Measurements from ENCODE around the gene ADIPOR2. TPM values are rescaled to one million over a fixed set of nuclear protein-coding genes. Genes with fewer than 3 reads are reported as not detected.

ADIPOR2 gene
- total and polyA plus RNA-seq, 11 donors, result 17.7 to 52.5 (median 36.7) TPM

DNA sequence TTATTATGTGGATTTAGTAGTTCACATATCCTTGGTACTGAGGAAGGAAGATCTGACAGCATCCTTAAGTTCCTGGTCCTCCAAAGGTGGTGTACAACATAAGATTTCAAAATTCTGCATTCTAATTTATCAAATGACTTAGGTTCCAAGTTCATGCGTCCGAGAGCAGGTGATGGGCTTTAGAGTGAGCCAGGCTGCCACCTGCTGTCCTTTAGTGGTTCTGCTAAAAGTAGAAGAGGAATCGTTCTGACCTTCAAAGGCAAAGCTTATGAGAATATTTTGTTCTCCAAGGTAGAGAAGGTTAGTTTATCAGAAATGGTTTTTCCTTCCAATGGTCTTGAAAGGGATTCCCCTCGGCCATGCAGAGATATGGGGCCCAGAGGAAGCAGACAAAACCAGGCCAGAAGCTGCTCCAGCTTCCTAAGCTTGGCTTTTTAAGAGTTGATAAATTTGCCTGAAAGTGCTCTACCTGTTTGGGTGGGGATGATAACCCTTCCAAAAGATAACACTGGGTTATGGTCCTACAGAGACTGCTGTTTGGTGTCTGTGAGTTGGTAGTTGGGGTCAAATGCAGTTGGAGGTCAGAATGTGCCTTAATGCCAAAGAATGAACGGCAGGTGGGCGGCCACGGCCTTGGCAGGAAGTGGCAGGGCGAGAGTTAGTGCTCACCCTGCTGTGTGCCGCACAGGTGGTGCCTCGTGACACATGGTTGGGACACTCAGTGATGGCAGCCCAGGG lies 100.4 kb downstream of the ADIPOR2 start:
- peaks cover 8 to 32% (median 21%) of the 10 kb centered on the region in 12 donors for H3K4me1 ChIP-seq
- H3K27me3 ChIP-seq, result no peaks in the 10 kb centered on the region
- peaks cover 0 to 22% (median 13%) of the 10 kb centered on the region in 9 donors for H3K36me3 ChIP-seq
- 40 to 47% (median 46%) methylated on average over 10 of the region's 10 CpGs for WGBS, 4 donors
- peak overlapping the region in 3 of 12 donors; percentile 12 to 31 (median 30) for H3K27ac ChIP-seq
- intact Hi-C loops (cut with DNase I), result loop anchor here (1.0 to 10.0 kb wide), 7 partner anchors 136 to 994 kb away; no protein-coding TSS in a partner anchor
- peak in 2 of 4 donors; percentile 26 to 38 for ATAC-seq
- TF ChIP-seq, protein P1, sequence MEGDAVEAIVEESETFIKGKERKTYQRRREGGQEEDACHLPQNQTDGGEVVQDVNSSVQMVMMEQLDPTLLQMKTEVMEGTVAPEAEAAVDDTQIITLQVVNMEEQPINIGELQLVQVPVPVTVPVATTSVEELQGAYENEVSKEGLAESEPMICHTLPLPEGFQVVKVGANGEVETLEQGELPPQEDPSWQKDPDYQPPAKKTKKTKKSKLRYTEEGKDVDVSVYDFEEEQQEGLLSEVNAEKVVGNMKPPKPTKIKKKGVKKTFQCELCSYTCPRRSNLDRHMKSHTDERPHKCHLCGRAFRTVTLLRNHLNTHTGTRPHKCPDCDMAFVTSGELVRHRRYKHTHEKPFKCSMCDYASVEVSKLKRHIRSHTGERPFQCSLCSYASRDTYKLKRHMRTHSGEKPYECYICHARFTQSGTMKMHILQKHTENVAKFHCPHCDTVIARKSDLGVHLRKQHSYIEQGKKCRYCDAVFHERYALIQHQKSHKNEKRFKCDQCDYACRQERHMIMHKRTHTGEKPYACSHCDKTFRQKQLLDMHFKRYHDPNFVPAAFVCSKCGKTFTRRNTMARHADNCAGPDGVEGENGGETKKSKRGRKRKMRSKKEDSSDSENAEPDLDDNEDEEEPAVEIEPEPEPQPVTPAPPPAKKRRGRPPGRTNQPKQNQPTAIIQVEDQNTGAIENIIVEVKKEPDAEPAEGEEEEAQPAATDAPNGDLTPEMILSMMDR (IDR thresholded peaks at IDR 0.05), result peak; percentile 67 to 88 (median 85)
- no peak for TF ChIP-seq POLR2A (IDR thresholded peaks at IDR 0.05)
- H3K9me3 ChIP-seq, result no peaks in the 10 kb centered on the region
- peak in 4 of 5 donors; percentile 62 to 69 (median 66) for DNase-seq
- no peak overlapping the region for H3K4me3 ChIP-seq

DNA sequence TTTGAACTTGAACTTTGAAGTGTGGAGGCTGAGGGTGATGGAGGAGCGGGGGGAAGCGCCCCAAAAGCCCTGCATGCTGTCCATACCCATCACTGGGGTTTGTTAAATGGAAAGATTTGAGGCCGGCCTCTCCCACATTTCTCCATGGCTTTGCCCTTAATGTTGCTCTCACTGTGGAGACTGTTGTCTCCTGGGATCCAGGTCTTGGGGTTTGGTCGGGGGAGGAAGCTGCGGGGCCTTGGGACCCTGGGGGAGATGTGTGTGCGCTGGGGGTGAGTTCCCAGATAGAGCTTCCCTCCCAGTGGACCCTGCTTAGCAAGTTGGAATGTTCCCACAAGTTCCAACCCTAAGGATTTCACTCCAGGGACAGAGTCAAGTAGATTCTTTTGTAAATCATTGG lies 101.5 kb downstream of the ADIPOR2 start:
- Histone ChIP-seq H3K4me1 (peaks cover 8 to 43% (median 27%) of the 10 kb centered on the region in 12 donors), H3K27ac (peak overlapping the region in 2 of 12 donors; percentile 9 to 50), H3K9me3 (no peaks in the 10 kb centered on the region), H3K27me3 (no peaks in the 10 kb centered on the region), H3K4me3 (no peak overlapping the region), H3K36me3 (peaks cover 0 to 13% (median 1%) of the 10 kb centered on the region in 9 donors)
- WGBS, 4 donors, result 76 to 89% (median 83%) methylated on average over 6 of the region's 6 CpGs
- intact Hi-C loops (cut with DNase I), result loop anchor here in 3 of 10 donors (10.0 kb wide), 2 partner anchors 242 to 992 kb away; no protein-coding TSS in a partner anchor
- TF ChIP-seq, protein P1 (IDR thresholded peaks at IDR 0.05), result no peak
- TF ChIP-seq POLR2A (IDR thresholded peaks at IDR 0.05), result no peak
- peak in 1 of 5 donors; percentile 29 for DNase-seq
- no peak for ATAC-seq

DNA sequence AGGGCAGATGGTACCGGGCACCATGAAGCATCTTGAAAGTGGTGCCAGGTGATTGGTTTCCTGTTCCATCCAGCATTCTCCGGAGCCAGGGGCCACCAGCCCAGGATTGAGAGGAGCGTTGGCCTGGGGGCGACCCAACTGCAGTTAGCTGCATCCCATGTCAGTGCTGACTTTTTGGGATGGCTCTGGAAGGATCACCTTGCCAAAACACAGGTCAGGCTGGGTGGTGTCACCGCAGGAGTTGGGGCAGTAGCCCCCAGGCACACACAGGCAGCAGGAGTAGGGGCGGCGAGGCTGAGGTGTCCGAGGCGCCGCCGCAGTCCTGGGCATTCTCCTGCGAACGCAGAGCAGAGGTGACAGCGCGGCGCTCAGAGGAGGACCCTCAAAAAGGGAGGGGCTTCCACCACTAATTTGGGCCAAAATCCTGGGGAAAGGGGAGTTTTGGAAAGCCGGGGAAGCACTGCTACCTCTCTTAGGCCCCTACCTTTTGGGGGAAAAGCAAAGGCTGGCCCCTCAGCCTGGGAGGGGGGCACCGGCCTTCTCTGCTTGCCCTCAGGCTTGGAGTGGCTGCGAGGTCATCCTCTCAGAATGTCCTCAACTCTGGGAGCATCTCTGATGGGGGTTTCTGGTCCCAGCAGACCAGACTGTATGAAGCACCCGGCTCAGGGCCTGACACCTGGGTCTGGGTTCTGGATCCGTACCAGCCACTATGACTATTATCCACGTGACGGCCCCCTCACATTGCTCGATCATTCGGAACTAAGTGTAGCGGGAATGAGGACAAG lies 102.7 kb downstream of the ADIPOR2 start:
- intact Hi-C loops (cut with DNase I), result loop anchor here in 3 of 10 donors (10.0 kb wide), 2 partner anchors 241 to 991 kb away; no protein-coding TSS in a partner anchor

More for the DNA sequence above, 102.7 kb downstream of the ADIPOR2 start:
- no peaks in the 10 kb centered on the region for H3K9me3 ChIP-seq
- H3K4me3 ChIP-seq, result no peak overlapping the region
- peak in 1 of 5 donors; percentile 25 for DNase-seq
- no peaks in the 10 kb centered on the region for H3K27me3 ChIP-seq
- peak overlapping the region in 10 of 12 donors; percentile 2 to 86 (median 59) for H3K27ac ChIP-seq
- peaks cover 8 to 46% (median 27%) of the 10 kb centered on the region in 12 donors for H3K4me1 ChIP-seq
- WGBS, 4 donors, result 90 to 95% (median 91%) methylated on average over 18 to 26 of the region's 26 CpGs
- H3K36me3 ChIP-seq, result peaks cover 0 to 1% (median 0%) of the 10 kb centered on the region in 9 donors
- TF ChIP-seq POLR2A (IDR thresholded peaks at IDR 0.05), result no peak
- TF ChIP-seq, protein P1 (IDR thresholded peaks at IDR 0.05), result no peak
- ATAC-seq, result no peak
